Heart left ventricle (tissue), 16 donors: ENCODE measurements around the gene PRPS1. TPM values are rescaled to one million over a fixed set of nuclear protein-coding genes. Genes with fewer than 3 reads are reported as not detected.

Source experiments
- ATAC-seq, 4 donors: fragments of 200-7000 bp; cut with Tn5 transposase; one replicate each; pipeline ENCODE4 v1.9.1; 2020 to 2022; ENCODE audit warnings: moderate library complexity in 4 of 4, mild to moderate bottlenecking in 3 of 4, moderate number of reproducible peaks in 1 of 4
- DNase-seq, 5 donors: peaks; one replicate each; pipeline ENCODE4 v3.0.0-alpha.2; 2020
- H3K27ac ChIP-seq, 12 donors: fragments of 200-600 bp; sonication (generic) in 4 of 12; one replicate each; pipeline versions ENCODE4 v1.5.0 to v1.8.0; 2016 to 2022; ENCODE audit warnings: mild to moderate bottlenecking in 2 of 12
- H3K27me3 ChIP-seq, 9 donors: fragments of 200-600 bp; sonication (generic) in 2 of 9; one replicate each; pipeline versions ENCODE4 v1.5.1 to v1.8.0; 2016 to 2022; ENCODE audit warnings: mild to moderate bottlenecking in 3 of 9
- H3K36me3 ChIP-seq, 9 donors: fragments of 200-600 bp; sonication (generic) in 2 of 9; one replicate each; pipeline versions ENCODE4 v1.5.0 to v1.8.0; 2018 to 2022; ENCODE audit warnings: mild to moderate bottlenecking in 2 of 9
- H3K4me1 ChIP-seq, 12 donors: fragments of 200-600 bp; sonication (generic) in 4 of 12; one replicate each; pipeline versions ENCODE4 v1.5.0 to v1.8.0; 2016 to 2022; ENCODE audit warnings: mild to moderate bottlenecking in 3 of 12
- H3K4me3 ChIP-seq, 12 donors: fragments of 200-600 bp; sonication (generic) in 4 of 12; one replicate each; pipeline versions ENCODE4 v1.5.0 to v1.8.0; 2017 to 2022; ENCODE audit warnings: mild to moderate bottlenecking in 9 of 12, moderate library complexity in 4 of 12
- H3K9me3 ChIP-seq, 12 donors: fragments of 200-600 bp; sonication (generic) in 4 of 12; one replicate each; pipeline versions ENCODE4 v1.5.0 to v1.8.0; 2016 to 2022; ENCODE audit warnings: mild to moderate bottlenecking in 1 of 12
- POLR2A ChIP-seq, 2 donors: fragments of 450-650 bp; IDR thresholded peaks; one replicate each; pipeline ENCODE4 v1.6.1; 2017; ENCODE audit warnings: antibody characterized with exemption in 2 of 2, mild to moderate bottlenecking in 2 of 2, moderate library complexity in 2 of 2
- WGBS, 4 donors: extraction: QIAGEN DNeasy Blood & Tissue Kit in 2 of 4; methylation state at CpG; one replicate each; pipeline versions ENCODE4 v1.1.5 to v1.1.7; 2013 to 2018; 5-methylcytosine and 5-hydroxymethylcytosine counted together
- intact Hi-C, 10 donors: fragments of 100-400 bp; cut with DNase I; formaldehyde crosslinking; loops; one replicate each; pipeline versions ENCODE4 v1.11.1 to v1.14.2; 2022
- polyA plus RNA-seq, 2 donors: library from polyadenylated mRNA; stranded (reverse); fragments of 200-250 nt; gene quantifications; one replicate each; pipeline ENCODE4 v1.2.3, GENCODE V29; 2013
- total RNA-seq, 9 donors: library from RNA; depleted of rRNA in 2 of 9; stranded (reverse); fragments of >200 nt in 2 of 9; fragmentation: NEBNext Ultra II Directional in 3 of 9; extraction: Animal tissue kit (Norgen Biotek cat#: 25700) in 3 of 9; gene quantifications; one replicate each; pipeline versions ENCODE4 v1.1.0 to v1.2.4, GENCODE V29; 2016 to 2023
- TF ChIP-seq, protein P1 (sequence below), 12 donors: fragments of 200-600 bp; sonication (generic) in 4 of 12; IDR thresholded peaks; one replicate each; pipeline versions ENCODE4 v1.5.0 to v1.8.0; 2018 to 2022; ENCODE audit warnings: antibody characterized with exemption in 12 of 12, mild to moderate bottlenecking in 5 of 12
- donor health status: ischemic (EF 13 %, LVEDD 7.1; RV severe dilation, severe dysfunction).
- donor health status: healthy with polysubstance abuse.
- donor health status: DM: no; HTN: yes; CAD: no.
- donor health status: DM: no; HTN: no; CAD: no.
- donor health status: ischemic (EF 25% LVEDD 6.9; RV normal size, moderate dysfunction).
- donor health status: ischemic (EF 25% LVEDD 5.7; RV mildly dilated, moderate dysfunction).
- donor health status: healthy.
- donor health status: DM: yes; HTN: yes; CAD: no.
- donor health status: ischemic (EF 35%, LVEDD 5.7; RV mildly dilated, moderate dysfunction).
- donor health status: nonischemic (EF 11% LVEDD 7.7; RV severe dilation, severe dysfunction).
- donor health status: DM: yes; HTN: yes; CAD: no.
- donor health status: PGD.
- donor health status: ischemic (EF 29% LVEDD 5.4; RV normal size, mild dysfunction).
- donor health status: nonischemic (EF 23%, LVEDD 6.1; RV moderate dilation, normal function).

PRPS1 gene
- total and polyA plus RNA-seq, 11 donors = 7.2 to 41.0 (median 25.0) TPM

GRCh38 chrX:107656978-107657377 is 28.7 kb downstream of the PRPS1 start:
- peaks cover 0 to 13% (median 8%) of the 10 kb centered on the region in 12 donors for H3K4me1 ChIP-seq
- H3K27me3 ChIP-seq = peaks cover 0 to 8% (median 0%) of the 10 kb centered on the region in 9 donors
- H3K9me3 ChIP-seq = no peaks in the 10 kb centered on the region
- H3K36me3 ChIP-seq = no peaks in the 10 kb centered on the region
- ATAC-seq = no peak
- DNase-seq = no peak
- intact Hi-C loops = loop anchor here in 9 of 10 donors (5.0 kb wide), 3 partner anchors 120 to 235 kb away; partner anchors contain the start of genes NCBP2L (in 2 of the 9) and TSC22D3 (in 2 of the 9)
- H3K27ac ChIP-seq = no peak overlapping the region
- no peak for TF ChIP-seq POLR2A (IDR thresholded peaks at IDR 0.05)
- TF ChIP-seq, protein P1, sequence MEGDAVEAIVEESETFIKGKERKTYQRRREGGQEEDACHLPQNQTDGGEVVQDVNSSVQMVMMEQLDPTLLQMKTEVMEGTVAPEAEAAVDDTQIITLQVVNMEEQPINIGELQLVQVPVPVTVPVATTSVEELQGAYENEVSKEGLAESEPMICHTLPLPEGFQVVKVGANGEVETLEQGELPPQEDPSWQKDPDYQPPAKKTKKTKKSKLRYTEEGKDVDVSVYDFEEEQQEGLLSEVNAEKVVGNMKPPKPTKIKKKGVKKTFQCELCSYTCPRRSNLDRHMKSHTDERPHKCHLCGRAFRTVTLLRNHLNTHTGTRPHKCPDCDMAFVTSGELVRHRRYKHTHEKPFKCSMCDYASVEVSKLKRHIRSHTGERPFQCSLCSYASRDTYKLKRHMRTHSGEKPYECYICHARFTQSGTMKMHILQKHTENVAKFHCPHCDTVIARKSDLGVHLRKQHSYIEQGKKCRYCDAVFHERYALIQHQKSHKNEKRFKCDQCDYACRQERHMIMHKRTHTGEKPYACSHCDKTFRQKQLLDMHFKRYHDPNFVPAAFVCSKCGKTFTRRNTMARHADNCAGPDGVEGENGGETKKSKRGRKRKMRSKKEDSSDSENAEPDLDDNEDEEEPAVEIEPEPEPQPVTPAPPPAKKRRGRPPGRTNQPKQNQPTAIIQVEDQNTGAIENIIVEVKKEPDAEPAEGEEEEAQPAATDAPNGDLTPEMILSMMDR (IDR thresholded peaks at IDR 0.05) = no peak
- 66 to 85% (median 80%) methylated on average over 5 of the region's 5 CpGs for WGBS, 4 donors
- no peak overlapping the region for H3K4me3 ChIP-seq

DNA sequence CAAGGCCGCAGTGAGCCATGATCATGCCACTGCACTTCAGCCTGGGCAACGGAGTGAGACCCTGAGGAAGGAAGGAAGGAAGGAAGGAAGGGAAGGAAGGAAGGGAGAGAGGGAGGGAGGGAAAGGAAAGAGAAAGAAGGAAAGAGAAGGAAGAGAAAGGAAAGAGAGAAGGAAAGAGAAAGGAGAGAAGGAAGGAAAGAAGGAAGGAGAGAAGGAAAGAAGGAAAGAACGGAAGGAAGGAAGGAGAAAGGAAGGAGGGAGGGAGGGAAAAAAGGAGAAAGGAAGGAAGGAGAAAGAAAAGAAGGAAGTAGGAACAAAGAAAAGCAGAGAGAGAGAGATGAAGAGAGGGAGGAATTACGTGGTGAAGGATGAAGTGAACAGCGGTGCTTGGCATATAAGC is 30.4 kb downstream of the PRPS1 start:
- no peak for TF ChIP-seq POLR2A (IDR thresholded peaks at IDR 0.05)
- TF ChIP-seq, protein P1 (IDR thresholded peaks at IDR 0.05) = no peak
- Histone ChIP-seq H3K27me3 (peaks cover 0 to 7% (median 0%) of the 10 kb centered on the region in 9 donors), H3K36me3 (no peaks in the 10 kb centered on the region), H3K9me3 (no peaks in the 10 kb centered on the region), H3K4me1 (peaks cover 0 to 17% (median 8%) of the 10 kb centered on the region in 12 donors), H3K27ac (no peak overlapping the region), H3K4me3 (no peak overlapping the region)
- WGBS, 4 donors = 70 to 87% (median 75%) methylated on average over 4 to 5 of the region's 5 CpGs
- ATAC-seq (no peak), DNase-seq (no peak)
- intact Hi-C loops = loop anchor here (1.0 to 5.0 kb wide), 7 partner anchors 118 to 236 kb away; partner anchors contain the start of genes NCBP2L (in 5 of the 10) and TSC22D3 (in 2 of the 10)

DNA sequence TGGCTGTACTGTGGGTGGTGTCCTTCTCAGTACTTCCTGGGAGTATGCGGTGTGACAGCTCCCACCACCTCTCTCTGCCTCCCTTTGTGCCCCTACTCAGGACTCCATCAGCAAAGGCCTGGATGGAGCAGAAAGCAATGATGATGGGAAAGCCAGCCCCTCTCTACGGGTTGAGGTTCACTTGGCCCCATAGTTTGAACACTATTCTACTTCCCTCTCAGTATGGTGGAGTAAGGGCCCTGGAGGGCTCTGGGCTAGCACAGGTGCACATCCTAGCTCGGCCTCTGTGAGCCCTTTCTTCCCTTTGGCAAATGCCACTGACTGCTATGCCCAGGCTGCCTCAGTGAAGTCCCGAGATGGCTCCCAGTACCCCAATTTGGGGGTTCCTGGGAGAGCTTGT is 31.0 kb downstream of the PRPS1 start:
- WGBS, 4 donors = 32 to 50% (median 42%) methylated on average over 4 of the region's 4 CpGs
- DNase-seq (no peak), ATAC-seq (no peak)
- Histone ChIP-seq H3K4me1 (peaks cover 0 to 17% (median 8%) of the 10 kb centered on the region in 12 donors), H3K4me3 (no peak overlapping the region), H3K27ac (no peak overlapping the region), H3K27me3 (peaks cover 0 to 7% (median 0%) of the 10 kb centered on the region in 9 donors), H3K36me3 (no peaks in the 10 kb centered on the region), H3K9me3 (no peaks in the 10 kb centered on the region)
- TF ChIP-seq, protein P1 (IDR thresholded peaks at IDR 0.05) = no peak
- TF ChIP-seq POLR2A (IDR thresholded peaks at IDR 0.05) = no peak
- intact Hi-C loops = loop anchor here (1.0 to 5.0 kb wide), 7 partner anchors 118 to 236 kb away; partner anchors contain the start of genes NCBP2L (in 5 of the 10) and TSC22D3 (in 2 of the 10)

DNA sequence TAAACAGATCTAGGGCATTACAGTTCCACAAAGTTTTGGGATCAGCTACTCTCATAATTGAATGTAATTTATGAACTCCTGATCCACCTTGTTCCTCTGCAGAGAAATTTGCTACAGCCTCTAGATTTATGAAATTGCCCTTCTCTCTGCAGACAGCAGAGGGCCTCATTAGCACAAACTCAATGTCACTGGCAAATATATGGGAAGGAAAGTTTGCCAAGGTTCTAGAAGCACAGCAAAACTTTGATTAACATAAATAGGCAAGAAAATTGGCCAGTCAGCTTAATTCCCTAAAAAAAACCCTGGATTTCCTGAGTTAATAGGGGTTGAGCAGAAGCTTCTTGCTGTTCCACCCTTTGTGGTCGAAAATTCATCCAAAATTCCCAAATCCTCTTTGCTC is 31.5 kb downstream of the PRPS1 start:
- peak in 3 of 4 donors; percentile 34 to 52 (median 46) for ATAC-seq
- intact Hi-C loops = loop anchor here (1.0 to 5.0 kb wide), 9 partner anchors 117 to 238 kb away; partner anchors contain the start of genes NCBP2L (in 6 of the 10) and TSC22D3 (in 2 of the 10)

More for the DNA sequence above, 31.5 kb downstream of the PRPS1 start:
- no peaks in the 10 kb centered on the region for H3K36me3 ChIP-seq
- WGBS, 4 donors = 62 to 78% (median 74%) methylated on average over 1 of the region's 1 CpG
- H3K4me3 ChIP-seq = no peak overlapping the region
- TF ChIP-seq POLR2A (IDR thresholded peaks at IDR 0.05) = no peak
- TF ChIP-seq, protein P1 (IDR thresholded peaks at IDR 0.05) = peak; percentile 37 to 73 (median 66)
- peaks cover 0 to 16% (median 6%) of the 10 kb centered on the region in 12 donors for H3K4me1 ChIP-seq
- H3K27me3 ChIP-seq = peaks cover 0 to 7% (median 0%) of the 10 kb centered on the region in 9 donors
- no peak overlapping the region for H3K27ac ChIP-seq
- no peaks in the 10 kb centered on the region for H3K9me3 ChIP-seq
- DNase-seq = no peak
